ENCODE measurements around the gene BTBD16.
A peak's percentile ranks its signal among the peaks of the same experiment; 100 is the strongest.

BTBD16 gene

GRCh38 chr10:122248356-122249302 lies 22.5 kb upstream of the BTBD16 start:
- no peak for DNase-seq (ENCODE audit: low spot score)

- DNase-seq (ENCODE audit: low spot score): no peak
Observed at GRCh38 chr10:122249303-122249850, 21.7 kb upstream of the BTBD16 start.

DNA sequence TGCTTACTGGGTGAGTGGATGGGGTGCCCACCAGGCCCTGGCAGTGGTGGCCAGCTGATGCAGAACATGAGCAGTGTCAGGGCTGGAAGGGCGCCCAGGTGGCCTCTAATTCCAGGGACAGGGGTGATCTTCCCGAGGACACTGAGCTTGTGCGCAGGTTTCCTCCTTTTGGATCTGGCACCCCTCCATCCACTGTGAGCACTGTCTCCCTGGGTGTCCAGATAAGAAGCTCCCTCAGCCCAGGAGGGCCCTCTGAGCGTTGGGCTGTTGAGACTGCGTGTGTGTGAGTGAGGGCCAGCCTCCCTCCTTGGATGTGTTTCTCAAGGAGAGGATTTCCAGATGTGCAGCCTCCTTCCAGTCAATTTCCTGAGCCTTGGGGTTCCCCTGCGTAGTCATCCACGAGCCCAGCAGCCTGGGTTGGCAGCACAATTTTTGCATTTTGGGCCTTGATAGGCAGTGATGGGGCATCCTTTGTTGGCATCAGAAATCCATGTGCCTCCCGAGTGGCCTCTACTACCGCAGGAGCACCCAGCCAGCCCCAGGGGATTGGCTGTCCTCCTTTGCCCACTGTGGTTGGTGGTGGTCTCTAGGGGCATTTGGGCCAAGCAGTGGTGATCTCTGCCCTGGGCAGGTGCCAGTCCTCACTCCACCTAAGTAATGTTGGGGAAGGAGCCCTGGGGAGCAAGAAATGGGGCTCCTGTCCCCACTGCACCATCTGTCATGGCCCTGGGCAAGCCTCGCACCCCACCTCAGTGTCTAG lies 20.9 kb upstream of the BTBD16 start:
- no peak for DNase-seq (ENCODE audit: low spot score)

DNA sequence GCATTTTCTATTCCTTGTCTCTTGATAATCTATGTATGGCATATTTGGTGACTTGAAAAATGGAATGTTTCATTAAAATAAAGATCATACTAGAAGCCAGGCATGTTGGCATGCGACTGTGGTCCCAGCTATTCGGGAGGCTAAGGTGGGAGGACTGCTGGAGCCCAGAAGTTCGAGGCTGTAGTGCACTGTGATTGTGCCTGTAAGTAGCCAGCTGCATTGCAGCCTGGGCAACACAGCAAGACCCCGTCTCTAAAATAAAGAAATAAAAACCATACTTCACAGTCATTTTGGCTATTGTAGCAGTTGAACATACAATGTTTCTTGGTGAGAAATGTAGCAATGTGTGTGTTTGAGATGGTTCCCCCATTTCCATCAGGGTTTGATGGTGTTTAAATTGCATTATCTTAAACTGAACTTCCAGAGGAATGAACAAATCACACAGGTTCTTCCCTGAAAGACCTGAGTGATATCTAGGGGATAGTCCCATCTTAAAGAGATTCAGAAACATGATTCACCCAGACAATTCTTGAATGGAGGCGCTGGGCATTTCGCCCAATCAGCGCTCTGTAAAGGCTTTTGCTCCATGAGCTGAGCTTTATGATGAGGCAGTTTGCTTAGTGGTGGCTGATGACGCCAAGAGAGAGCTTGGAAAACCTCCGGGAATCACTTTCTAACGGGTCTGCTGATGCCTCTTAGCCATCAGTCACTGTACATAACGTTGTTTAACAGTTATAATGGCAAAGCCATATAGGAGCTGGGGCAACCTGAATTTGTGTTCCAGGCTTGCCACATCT lies 19.4 kb upstream of the BTBD16 start:
- no peak for DNase-seq (ENCODE audit: low spot score)

DNA sequence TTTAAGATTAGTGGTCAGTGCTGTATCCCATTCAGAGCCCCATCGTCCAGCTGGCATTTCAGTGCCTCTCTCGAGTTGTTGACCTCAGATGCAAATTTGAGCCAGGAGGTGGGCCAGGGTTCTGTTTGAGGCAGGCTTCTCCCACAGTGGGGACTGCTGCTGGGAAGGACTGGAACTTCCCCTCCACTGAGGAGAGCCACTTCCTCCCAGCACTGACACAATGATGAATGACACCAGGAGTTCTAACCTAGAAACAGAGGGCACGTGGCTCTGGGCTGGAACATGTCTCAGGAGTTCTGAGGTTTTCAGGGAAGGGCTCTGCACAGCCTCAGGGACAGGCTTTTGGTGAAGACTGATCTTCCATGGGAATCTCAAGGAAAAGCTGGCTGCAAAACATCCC lies 18.3 kb upstream of the BTBD16 start:
- no peak for DNase-seq (ENCODE audit: low spot score)

- no peak for DNase-seq (ENCODE audit: low spot score)
Observed at GRCh38 chr10:122253605-122254004, 17.5 kb upstream of the BTBD16 start.

- DNase-seq (ENCODE audit: low spot score): no peak
Observed at GRCh38 chr10:122254831-122255230, 16.3 kb upstream of the BTBD16 start.

GRCh38 chr10:122255509-122256301 lies 15.4 kb upstream of the BTBD16 start:
- DNase-seq (ENCODE audit: low spot score): no peak

DNA sequence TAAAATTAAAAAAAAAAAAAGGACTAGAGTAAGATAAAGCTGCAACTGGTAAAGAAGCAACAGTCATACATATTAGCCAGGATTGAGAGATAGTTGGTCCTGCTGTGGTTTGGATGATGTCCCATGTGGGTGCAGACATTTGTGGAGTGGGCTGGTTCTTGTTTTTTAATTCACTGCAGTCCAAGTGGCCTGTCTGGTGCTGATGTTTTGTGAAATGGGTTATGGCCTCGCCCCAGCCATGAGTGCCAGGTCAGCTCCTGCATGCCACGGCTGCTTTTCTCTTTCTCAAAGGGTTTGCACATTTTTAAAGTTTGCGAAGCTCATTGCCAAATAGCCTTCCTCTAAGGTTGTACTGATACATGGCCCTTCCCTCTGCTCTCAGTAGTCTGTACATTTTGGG lies 14.1 kb upstream of the BTBD16 start:
- DNase-seq (ENCODE audit: low spot score): no peak

- no peak for DNase-seq (ENCODE audit: low spot score)
Observed at GRCh38 chr10:122258136-122259074, 12.7 kb upstream of the BTBD16 start.

GRCh38 chr10:122259075-122259466 lies 12.0 kb upstream of the BTBD16 start:
- DNase-seq (ENCODE audit: low spot score): no peak

GRCh38 chr10:122261584-122261983 lies 9.5 kb upstream of the BTBD16 start:
- no peak for DNase-seq (ENCODE audit: low spot score)

DNA sequence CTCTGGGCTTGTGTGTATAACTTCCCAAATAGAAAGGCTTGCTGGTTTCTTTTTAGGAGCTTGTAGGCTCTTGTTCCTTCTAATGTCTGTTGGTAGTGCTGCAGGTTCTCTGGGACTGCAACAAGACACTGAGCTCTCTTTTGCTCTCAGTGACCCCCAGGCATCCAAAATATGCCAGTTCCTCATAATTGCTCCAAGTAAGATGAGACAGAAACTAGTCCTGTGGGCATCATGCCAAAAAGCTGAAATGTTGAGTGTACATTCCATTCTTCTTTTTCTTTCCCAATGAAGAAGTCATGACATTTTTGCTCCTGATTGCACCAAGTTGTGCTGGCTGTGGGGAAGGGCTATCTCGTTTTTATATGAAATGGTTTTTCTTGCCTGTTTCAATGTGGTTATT lies 7.1 kb upstream of the BTBD16 start:
- DNase-seq (ENCODE audit: low spot score): no peak

DNA sequence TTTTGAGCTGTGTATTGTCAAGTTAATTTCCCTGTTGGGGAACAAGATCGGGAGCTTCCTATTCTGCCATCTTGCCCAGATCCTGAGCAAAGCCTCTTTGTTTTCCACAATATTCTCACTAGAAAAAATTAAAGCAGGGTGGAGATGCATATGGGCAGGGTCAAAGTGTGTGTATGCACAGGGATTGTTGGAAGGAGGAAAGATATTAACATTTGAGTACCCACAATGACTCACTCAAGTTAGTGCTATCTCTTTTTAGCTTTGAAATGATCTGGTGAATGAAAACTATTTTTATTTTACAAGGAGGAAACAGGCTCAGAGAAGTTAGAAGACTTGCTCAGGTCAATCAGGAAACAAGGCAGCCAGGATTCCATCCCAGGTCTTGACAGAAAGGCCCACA lies 6.7 kb upstream of the BTBD16 start:
- DNase-seq (ENCODE audit: low spot score): no peak

DNA sequence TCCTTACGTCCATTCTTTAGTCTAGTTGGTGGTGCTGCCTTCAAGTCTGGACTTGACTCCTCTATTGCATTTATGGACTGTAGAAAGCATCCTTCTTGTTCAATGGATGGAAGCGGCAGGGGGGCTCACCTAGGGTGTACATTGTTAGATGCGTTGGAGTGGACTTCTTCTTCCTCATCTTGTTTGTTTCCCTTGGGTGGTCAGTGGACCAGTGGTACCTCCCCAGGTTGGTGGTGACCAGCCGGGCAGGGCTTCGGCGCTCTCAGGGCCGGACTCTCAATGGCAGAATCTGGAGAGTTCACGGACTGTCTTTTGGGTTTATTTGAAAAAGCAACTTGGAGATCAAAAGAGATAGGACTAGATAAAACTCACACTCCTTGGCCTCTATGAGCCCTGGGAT lies 6.2 kb upstream of the BTBD16 start:
- no peak for DNase-seq (ENCODE audit: low spot score)

DNA sequence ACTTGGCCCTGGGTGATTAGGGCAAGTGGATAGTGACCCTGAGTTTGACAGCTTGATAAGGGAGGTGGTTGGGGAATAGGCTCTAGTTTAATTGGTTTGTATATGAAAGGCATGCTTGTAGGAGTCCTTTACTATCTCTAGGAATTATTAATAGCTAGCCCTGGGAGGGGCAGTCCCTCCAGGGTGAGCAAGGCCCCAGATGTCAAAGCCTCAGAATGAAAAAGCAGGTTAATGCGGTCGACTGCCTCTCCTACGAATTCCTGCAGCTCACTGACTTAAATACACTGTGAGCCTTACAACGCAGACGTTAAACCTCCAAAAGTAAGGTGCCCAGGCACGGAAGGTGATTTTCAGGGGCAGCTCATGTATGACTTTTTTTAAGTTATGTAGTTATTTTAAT lies 5.2 kb upstream of the BTBD16 start:
- no peak for DNase-seq (ENCODE audit: low spot score)

DNA sequence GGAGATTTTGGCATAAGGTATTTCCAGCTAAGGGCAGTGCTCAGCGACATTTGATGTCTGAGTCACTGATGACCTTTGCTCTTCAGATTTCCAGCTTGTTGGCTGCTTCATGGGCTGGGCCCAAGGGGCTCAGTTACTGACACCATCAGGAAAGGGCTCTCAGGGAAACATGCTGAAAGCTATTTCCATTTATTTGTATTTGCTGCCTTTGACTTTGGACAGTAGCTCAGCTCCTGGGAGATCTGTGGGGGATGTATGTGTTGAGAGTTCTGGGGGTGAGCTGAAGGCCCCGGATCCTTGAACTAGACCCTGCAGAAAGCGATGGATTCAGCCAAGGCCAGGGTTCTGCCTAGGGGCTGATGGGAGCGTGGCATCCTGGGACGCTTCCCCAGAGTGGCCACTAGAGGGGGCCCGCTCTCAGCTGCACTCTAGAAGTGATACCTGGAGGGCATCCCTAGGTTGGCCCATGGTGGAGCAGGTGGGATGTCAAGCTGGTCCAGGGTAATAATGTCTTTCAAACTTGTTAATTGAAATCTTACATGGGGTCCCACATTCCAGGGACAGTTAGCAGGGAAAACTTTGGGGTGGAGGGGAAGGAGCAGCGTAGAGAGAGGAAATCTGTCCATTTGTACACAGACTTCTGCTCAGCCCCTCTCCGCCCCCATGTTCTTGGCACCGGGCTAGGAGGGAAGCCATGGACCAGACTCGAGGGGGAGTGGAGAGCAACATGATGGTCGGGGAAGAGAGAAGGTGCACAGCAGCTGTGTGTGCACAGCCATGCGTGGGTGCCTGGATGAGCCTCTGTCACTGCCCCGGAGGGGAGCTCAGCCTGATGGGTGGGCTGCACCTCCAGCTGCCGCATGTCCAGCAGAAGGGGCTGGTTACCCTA lies 3.0 kb upstream of the BTBD16 start:
- peak; percentile 44 for DNase-seq (ENCODE audit: low spot score)

- DNase-seq (ENCODE audit: low spot score): no peak
Observed at GRCh38 chr10:122269059-122269687, 1.9 kb upstream of the BTBD16 start.

All from SK-N-DZ (cell line).